Nephron (organoid): ENCODE results near the gene HIPK2.
A peak's percentile ranks its signal among the peaks of the same experiment; 100 is the strongest.

Experiments
- H3K27ac Mint-ChIP-seq, 3 experiments: 2 replicates each; pipeline ENCODE4 v1.8.0; 2020; ENCODE audit warnings: mixed read lengths in 3 of 3, mild to moderate bottlenecking in 2 of 3, moderate library complexity in 1 of 3
- H3K27me3 Mint-ChIP-seq: 2 replicates; pipeline ENCODE4 v1.8.0; 2021; ENCODE audit warnings: low read depth, mild to moderate bottlenecking, moderate library complexity, mixed read lengths
- H3K36me3 Mint-ChIP-seq: 2 replicates; pipeline ENCODE4 v1.8.0; 2020; ENCODE audit warnings: low read depth, mixed read lengths
- H3K4me1 Mint-ChIP-seq: 2 replicates; pipeline ENCODE4 v1.8.0; 2020; ENCODE audit warnings: mixed read lengths
- H3K4me3 Mint-ChIP-seq, 3 experiments: 2 replicates each; pipeline ENCODE4 v1.8.0; 2020; ENCODE audit warnings: mild to moderate bottlenecking in 3 of 3, mixed read lengths in 3 of 3, moderate library complexity in 2 of 3
- H3K9me3 Mint-ChIP-seq: 2 replicates; pipeline ENCODE4 v1.8.0; 2020; ENCODE audit warnings: mixed read lengths
- TF ChIP-seq, protein P1 (sequence below), 3 experiments: fragments of 200-600 bp; sonication (generic); IDR thresholded peaks; one replicate each; pipeline ENCODE4 v1.5.0; 2021; ENCODE audit warnings: antibody characterized with exemption in 3 of 3; ENCODE audit not compliant: unreplicated experiment in 3 of 3

HIPK2 gene

DNA sequence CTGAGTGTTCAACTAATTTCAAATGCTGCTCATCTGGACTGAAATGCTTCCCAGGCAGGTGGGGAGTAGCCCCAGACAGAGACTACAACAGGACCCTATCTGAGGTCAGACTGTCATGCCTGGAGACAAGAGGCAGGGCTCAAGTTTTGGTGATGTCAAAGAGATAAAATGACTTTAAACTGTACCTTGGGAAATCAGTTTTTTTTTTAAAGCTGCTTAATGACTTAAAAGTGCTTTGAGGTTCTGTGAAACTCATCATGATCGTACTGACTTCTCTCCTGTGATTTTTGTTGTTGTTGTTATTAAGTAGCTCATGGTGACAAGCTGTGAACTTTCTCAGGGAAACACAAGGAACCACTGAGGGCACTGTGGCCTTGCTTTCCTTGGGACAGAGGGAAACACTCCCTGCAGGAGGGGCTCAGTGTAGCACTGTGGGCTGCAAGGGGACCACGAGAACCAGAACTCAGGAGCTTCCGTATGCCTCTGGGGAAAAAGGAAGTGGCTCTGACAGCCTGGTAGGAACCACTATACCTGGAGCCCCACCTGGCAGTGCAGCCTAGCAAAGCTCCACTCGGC lies 9.5 kb downstream of the HIPK2 start:
- Mint-ChIP-seq H3K27ac (peak overlapping the region in 1 of 3 experiments; percentile 62), H3K27me3 (no peaks in the 10 kb centered on the region), H3K9me3 (no peaks in the 10 kb centered on the region), H3K36me3 (peaks cover 55% of the 10 kb centered on the region), H3K4me1 (peaks cover 32% of the 10 kb centered on the region), H3K4me3 (no peak overlapping the region)
- TF ChIP-seq, protein P1, sequence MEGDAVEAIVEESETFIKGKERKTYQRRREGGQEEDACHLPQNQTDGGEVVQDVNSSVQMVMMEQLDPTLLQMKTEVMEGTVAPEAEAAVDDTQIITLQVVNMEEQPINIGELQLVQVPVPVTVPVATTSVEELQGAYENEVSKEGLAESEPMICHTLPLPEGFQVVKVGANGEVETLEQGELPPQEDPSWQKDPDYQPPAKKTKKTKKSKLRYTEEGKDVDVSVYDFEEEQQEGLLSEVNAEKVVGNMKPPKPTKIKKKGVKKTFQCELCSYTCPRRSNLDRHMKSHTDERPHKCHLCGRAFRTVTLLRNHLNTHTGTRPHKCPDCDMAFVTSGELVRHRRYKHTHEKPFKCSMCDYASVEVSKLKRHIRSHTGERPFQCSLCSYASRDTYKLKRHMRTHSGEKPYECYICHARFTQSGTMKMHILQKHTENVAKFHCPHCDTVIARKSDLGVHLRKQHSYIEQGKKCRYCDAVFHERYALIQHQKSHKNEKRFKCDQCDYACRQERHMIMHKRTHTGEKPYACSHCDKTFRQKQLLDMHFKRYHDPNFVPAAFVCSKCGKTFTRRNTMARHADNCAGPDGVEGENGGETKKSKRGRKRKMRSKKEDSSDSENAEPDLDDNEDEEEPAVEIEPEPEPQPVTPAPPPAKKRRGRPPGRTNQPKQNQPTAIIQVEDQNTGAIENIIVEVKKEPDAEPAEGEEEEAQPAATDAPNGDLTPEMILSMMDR (IDR thresholded peaks at IDR 0.05; ENCODE audit: unreplicated experiment in 3 of 3), result no peak

DNA sequence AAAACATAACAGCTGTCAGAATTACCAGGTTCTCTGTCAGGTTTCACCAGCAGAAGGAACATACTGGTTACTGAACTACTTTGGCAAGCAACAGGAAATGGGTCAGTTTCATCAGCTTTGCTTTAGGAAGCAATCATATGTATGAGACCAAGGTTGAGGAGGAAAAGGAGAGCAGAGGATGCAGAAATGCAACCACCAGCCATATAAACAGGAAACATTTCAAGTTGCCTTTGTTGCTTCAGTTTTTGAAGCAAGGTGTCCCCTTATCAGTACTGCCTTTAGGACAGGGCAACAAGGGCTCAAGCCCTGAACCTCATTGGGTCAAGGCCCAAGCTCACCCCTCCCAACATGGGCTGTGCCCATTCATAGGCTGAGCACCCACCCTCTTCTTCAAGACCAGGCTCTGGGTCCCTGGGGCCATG lies 10.2 kb downstream of the HIPK2 start:
- peaks cover 61% of the 10 kb centered on the region for H3K36me3 Mint-ChIP-seq
- no peak overlapping the region for H3K4me3 Mint-ChIP-seq
- H3K27me3 Mint-ChIP-seq, result no peaks in the 10 kb centered on the region
- TF ChIP-seq, protein P1 (IDR thresholded peaks at IDR 0.05; ENCODE audit: unreplicated experiment in 3 of 3), result no peak
- no peaks in the 10 kb centered on the region for H3K9me3 Mint-ChIP-seq
- H3K4me1 Mint-ChIP-seq, result peaks cover 37% of the 10 kb centered on the region
- H3K27ac Mint-ChIP-seq, result peak overlapping the region in 2 of 3 experiments; percentile 3 to 60

DNA sequence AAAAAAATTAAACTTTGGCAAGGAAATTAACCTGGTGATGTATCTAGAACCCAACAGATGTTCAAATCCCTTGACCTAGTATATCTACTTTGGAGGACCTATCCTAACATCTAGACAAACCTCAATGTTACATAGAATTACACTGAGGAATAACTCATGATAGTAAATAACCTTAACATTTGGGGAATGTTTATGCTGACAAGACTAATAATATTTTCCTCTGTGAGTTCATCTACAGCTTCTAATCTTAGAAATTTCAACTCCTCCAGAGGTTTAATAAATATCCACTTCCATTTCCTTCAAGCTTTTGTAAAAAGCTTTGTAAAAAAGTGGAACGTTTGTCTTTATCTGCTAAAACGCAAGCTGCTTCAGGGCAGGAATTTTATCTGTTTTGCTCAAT lies 12.7 kb downstream of the HIPK2 start:
- TF ChIP-seq, protein P1 (IDR thresholded peaks at IDR 0.05; ENCODE audit: unreplicated experiment in 3 of 3), result no peak
- H3K36me3 Mint-ChIP-seq, result peaks cover 72% of the 10 kb centered on the region
- H3K4me1 Mint-ChIP-seq, result peaks cover 26% of the 10 kb centered on the region
- no peaks in the 10 kb centered on the region for H3K27me3 Mint-ChIP-seq
- H3K4me3 Mint-ChIP-seq, result no peak overlapping the region
- H3K9me3 Mint-ChIP-seq, result no peaks in the 10 kb centered on the region
- no peak overlapping the region for H3K27ac Mint-ChIP-seq

- TF ChIP-seq, protein P1 (IDR thresholded peaks at IDR 0.05; ENCODE audit: unreplicated experiment in 3 of 3), result no peak
- H3K4me1 Mint-ChIP-seq, result peaks cover 15% of the 10 kb centered on the region
- no peak overlapping the region for H3K4me3 Mint-ChIP-seq
- H3K27ac Mint-ChIP-seq, result peak overlapping the region in 2 of 3 experiments; percentile 7 to 64
- no peaks in the 10 kb centered on the region for H3K27me3 Mint-ChIP-seq
- no peaks in the 10 kb centered on the region for H3K9me3 Mint-ChIP-seq
- H3K36me3 Mint-ChIP-seq, result peaks cover 63% of the 10 kb centered on the region
Measured at GRCh38 chr7:139763330-139763729, 14.5 kb downstream of the HIPK2 start.

DNA sequence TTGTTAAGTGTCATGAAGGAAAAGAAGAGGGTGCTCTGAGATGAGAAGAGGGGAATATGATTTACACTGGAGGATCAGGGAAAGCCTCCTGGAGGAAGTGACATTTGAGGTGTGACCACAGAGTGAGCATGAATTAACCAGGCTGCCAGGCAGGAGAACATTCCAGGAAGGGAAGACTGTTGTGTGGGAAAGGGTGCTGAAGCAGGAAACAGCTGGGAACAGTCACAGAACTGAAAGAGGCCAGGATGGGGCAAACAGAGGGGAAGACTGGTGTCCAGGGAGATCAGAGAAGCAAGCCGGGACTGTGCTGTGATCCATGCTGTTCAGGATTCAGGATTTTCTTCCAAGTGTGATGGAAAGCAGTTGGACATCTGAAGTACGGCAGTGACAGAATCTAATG lies 14.9 kb downstream of the HIPK2 start:
- TF ChIP-seq, protein P1 (IDR thresholded peaks at IDR 0.05; ENCODE audit: unreplicated experiment in 3 of 3), result no peak
- Mint-ChIP-seq H3K27ac (peak overlapping the region in 2 of 3 experiments; percentile 7 to 64), H3K9me3 (no peaks in the 10 kb centered on the region), H3K36me3 (peaks cover 63% of the 10 kb centered on the region), H3K4me1 (peaks cover 15% of the 10 kb centered on the region), H3K27me3 (no peaks in the 10 kb centered on the region), H3K4me3 (no peak overlapping the region)

GRCh38 chr7:139758388-139758787 lies 19.4 kb downstream of the HIPK2 start:
- H3K9me3 Mint-ChIP-seq, result no peaks in the 10 kb centered on the region
- no peak overlapping the region for H3K4me3 Mint-ChIP-seq
- peak overlapping the region in 1 of 3 experiments; percentile 25 for H3K27ac Mint-ChIP-seq
- no peaks in the 10 kb centered on the region for H3K27me3 Mint-ChIP-seq
- peaks cover 56% of the 10 kb centered on the region for H3K36me3 Mint-ChIP-seq
- H3K4me1 Mint-ChIP-seq, result peaks cover 23% of the 10 kb centered on the region
- TF ChIP-seq, protein P1 (IDR thresholded peaks at IDR 0.05; ENCODE audit: unreplicated experiment in 3 of 3), result no peak
